Skeletal muscle tissue (tissue), 4 donors: ENCODE data around the gene GSG1L2. TPM values are rescaled to one million over a fixed set of nuclear protein-coding genes. Genes with fewer than 3 reads are reported as not detected.

Experiments
- H3K27ac ChIP-seq: one replicate; pipeline ENCODE4 v1.7.0; 2013; ENCODE audit warnings: mild to moderate bottlenecking, low read depth, low read length, inconsistent platforms
- H3K27me3 ChIP-seq, 3 donors: one replicate each; pipeline ENCODE4 v1.7.0; 2013; ENCODE audit warnings: low read length in 3 of 3; ENCODE audit not compliant: control insufficient read depth in 3 of 3, insufficient read depth in 3 of 3
- H3K36me3 ChIP-seq, 3 donors: one replicate each; pipeline ENCODE4 v1.7.0; 2013; ENCODE audit warnings: low read length in 3 of 3; ENCODE audit not compliant: control insufficient read depth in 3 of 3, insufficient read depth in 3 of 3
- H3K4me1 ChIP-seq, 3 donors: one replicate each; pipeline ENCODE4 v1.7.0; 2013; ENCODE audit warnings: low read length in 3 of 3, mild to moderate bottlenecking in 3 of 3; ENCODE audit not compliant: control insufficient read depth in 3 of 3, insufficient read depth in 3 of 3
- H3K4me3 ChIP-seq, 3 donors: one replicate each; pipeline ENCODE4 v1.7.0; 2013; ENCODE audit warnings: low read length in 3 of 3
- H3K9ac ChIP-seq, 3 donors: one replicate each; pipeline ENCODE4 v1.7.0; 2013; ENCODE audit warnings: low read length in 3 of 3, mild to moderate bottlenecking in 3 of 3, moderate library complexity in 2 of 3, low read depth in 1 of 3
- H3K9me3 ChIP-seq, 3 donors: one replicate each; pipeline ENCODE4 v1.7.0; 2013; ENCODE audit warnings: low read length in 3 of 3; ENCODE audit not compliant: control insufficient read depth in 3 of 3
- total RNA-seq: library from RNA; depleted of rRNA; stranded (reverse); fragments of >200 nt; gene quantifications from one replicate; pipeline ENCODE4 v1.2.3, GENCODE V29; 2014
- donor health status: Osteomylitis.

GSG1L2 gene
- total RNA-seq, 1 donor from 2014 or later: not detected

DNA sequence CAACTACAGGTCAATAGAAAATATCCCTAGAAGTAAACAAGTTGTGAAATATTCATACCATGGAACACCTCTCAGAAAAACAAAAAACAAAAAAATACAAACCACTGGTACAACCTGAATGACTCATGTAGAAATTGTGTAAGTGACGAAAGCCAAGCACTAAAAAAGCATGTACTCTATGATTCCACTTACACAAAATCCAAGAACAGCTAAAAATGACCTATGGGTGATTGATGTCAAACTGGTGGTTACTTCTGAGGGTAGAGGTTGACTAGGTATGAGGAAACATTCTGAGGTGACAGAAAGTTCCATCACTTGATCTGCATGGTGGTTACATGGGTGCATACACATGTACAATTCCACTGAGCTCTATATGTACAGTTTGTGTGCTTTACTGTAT lies 61.6 kb downstream of the GSG1L2 start:
- no peak overlapping the region for H3K4me3 ChIP-seq
- H3K27ac ChIP-seq: no peak overlapping the region
- no peak overlapping the region for H3K9ac ChIP-seq
- H3K9me3 ChIP-seq: no peaks in the 10 kb centered on the region
- no peaks in the 10 kb centered on the region for H3K36me3 ChIP-seq
- peaks cover 6 to 12% (median 8%) of the 10 kb centered on the region in 3 donors for H3K27me3 ChIP-seq
- H3K4me1 ChIP-seq: no peaks in the 10 kb centered on the region

GRCh38 chr17:9755083-9755482 lies 66.8 kb downstream of the GSG1L2 start:
- Histone ChIP-seq H3K9me3 (no peaks in the 10 kb centered on the region), H3K27ac (no peak overlapping the region), H3K9ac (no peak overlapping the region), H3K27me3 (peaks cover 4 to 14% (median 6%) of the 10 kb centered on the region in 3 donors), H3K4me3 (no peak overlapping the region), H3K4me1 (no peaks in the 10 kb centered on the region), H3K36me3 (no peaks in the 10 kb centered on the region)

Other genes with a start within 250 kb of the GSG1L2 start
- 68.4 TPM for gene STX8, start 246.3 kb downstream of the GSG1L2 start, total RNA-seq
- gene CFAP52, start 245.4 kb downstream of the GSG1L2 start, total RNA-seq: not detected
- under 0.01 TPM for gene USP43, start 176.6 kb downstream of the GSG1L2 start, total RNA-seq
- 163 TPM for gene DHRS7C, start 30.5 kb downstream of the GSG1L2 start, total RNA-seq
- not detected for gene GLP2R, start 3.8 kb upstream of the GSG1L2 start, total RNA-seq
- gene RCVRN, start 83.2 kb upstream of the GSG1L2 start, total RNA-seq: not detected